Nucleus accumbens (tissue), 56 donors: ENCODE measurements around the gene KMT5C.

Experiments
- DNase-seq, 56 donors: peaks; one replicate each; lab custom pipeline; 2025; lab: John Stamatoyannopoulos, UW

The KMT5C gene

GRCh38 chr19:55383279-55384130, 43.8 kb downstream of the KMT5C start:
- peak in 36 of 56 donors; percentile 9 to 58 (median 33) for DNase-seq

GRCh38 chr19:55384131-55384919, 44.6 kb downstream of the KMT5C start, which contains the start of gene TMEM238:
Gene TMEM238 (minus strand): TSS chr19:55384292. CDS start chr19:55384259, 33 bp downstream.
- peak in 20 of 56 donors; percentile 8 to 58 (median 41) for DNase-seq

- peak in 55 of 56 donors; percentile 27 to 98 (median 90) for DNase-seq
Measured at GRCh38 chr19:55384920-55385723, 45.4 kb downstream of the KMT5C start.

- peak in 55 of 56 donors; percentile 83 to 99 (median 97) for DNase-seq
Measured at GRCh38 chr19:55385724-55386492, 46.2 kb downstream of the KMT5C start, which contains the start of gene RPL28. Gene RPL28 (plus strand): TSS chr19:55385932. CDS start chr19:55386358, 426 bp downstream.

- DNase-seq: no peak
Measured at GRCh38 chr19:55386493-55386971, 46.9 kb downstream of the KMT5C start.

GRCh38 chr19:55387736-55388497, 48.2 kb downstream of the KMT5C start:
- DNase-seq: no peak

- DNase-seq: no peak
Measured at GRCh38 chr19:55389386-55390317, 50.0 kb downstream of the KMT5C start.

- no peak for DNase-seq
Measured at GRCh38 chr19:55390461-55390880, 50.8 kb downstream of the KMT5C start.

- DNase-seq: no peak
Measured at GRCh38 chr19:55391191-55391670, 51.6 kb downstream of the KMT5C start.

GRCh38 chr19:55391702-55392615, 52.3 kb downstream of the KMT5C start:
- DNase-seq: no peak

GRCh38 chr19:55392820-55393761, 53.4 kb downstream of the KMT5C start:
- DNase-seq: no peak
